NCI-H748 (cell line): ENCODE results near the gene ZNF174.

Experiments used
- DNase-seq: peaks from one replicate; lab custom pipeline; 2025; ENCODE audit not compliant: unreplicated experiment; lab: John Stamatoyannopoulos, UW

Gene ZNF174

DNA sequence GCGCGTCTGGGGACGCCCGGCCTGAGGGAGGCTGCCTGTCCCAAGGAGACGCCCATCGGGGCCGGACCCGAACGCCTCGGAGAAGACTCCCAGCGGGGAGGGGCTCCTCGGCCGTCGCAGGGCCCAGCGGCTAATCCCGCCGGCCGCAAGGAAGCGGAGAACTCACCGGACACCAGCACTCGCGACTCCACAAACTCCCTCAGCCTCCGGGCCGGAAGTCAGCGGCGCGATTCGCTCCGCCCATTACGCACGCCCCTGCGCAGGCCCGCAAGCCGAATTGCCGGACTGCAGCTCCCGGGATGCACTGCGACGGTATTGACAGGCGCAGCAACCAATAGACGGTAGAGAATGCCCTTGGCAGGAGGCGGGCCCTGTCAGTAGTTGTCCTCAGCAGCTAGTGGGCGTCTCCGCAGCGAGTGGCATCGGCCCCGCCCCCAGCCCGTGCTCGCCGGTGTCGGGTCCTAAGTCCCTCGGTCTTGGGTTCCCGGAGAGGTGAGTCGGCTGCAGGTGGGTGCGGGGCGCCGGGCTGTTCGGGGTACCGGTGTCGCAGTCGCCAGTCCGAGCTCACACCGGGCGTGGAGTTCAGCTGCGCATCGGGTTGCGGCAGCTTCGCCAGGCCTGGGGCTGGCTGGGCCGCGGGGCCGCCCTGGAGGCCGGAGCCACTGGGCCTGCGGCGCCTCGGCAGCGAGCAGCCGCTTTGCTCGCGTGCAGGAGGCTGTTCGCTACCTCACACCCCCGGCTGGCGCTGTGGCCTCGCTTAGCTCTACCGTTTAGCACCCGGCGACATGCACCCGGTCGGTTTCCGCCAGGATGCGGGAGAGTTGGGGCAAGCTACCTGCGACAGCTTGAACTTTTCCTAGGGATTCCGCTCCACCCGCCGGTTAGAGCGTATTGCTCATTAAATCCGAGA, at the start of gene ZNF174, which contains the start of gene ZSCAN32:
ZNF174 (plus strand) TSS at position 437 of the 910 bp plus-strand sequence. CDS start 790 bp downstream, outside the sequence.
ZSCAN32 (minus strand) TSS at position 226 of the 910 bp plus-strand sequence. CDS start 3,447 bp downstream, outside the sequence.
- peak; percentile 97 for DNase-seq

GRCh38 chr16:3355589-3355988, 45.4 kb upstream of the ZNF174 start, which contains the start of gene OR2C1:
OR2C1 (plus strand) TSS chr16:3355889; CDS start chr16:3355941, 52 bp downstream.
- DNase-seq = no peak

DNA sequence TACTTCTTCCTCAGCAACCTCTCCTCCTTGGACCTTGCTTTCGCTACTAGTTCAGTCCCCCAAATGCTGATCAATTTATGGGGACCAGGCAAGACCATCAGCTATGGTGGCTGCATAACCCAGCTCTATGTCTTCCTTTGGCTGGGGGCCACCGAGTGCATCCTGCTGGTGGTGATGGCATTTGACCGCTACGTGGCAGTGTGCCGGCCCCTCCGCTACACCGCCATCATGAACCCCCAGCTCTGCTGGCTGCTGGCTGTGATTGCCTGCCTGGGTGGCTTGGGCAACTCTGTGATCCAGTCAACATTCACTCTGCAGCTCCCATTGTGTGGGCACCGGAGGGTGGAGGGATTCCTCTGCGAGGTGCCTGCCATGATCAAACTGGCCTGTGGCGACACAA, 44.9 kb upstream of the ZNF174 start:
- no peak for DNase-seq

GRCh38 chr16:3358871-3359270, 42.1 kb upstream of the ZNF174 start:
- DNase-seq = no peak

GRCh38 chr16:3362931-3363330, 38.1 kb upstream of the ZNF174 start:
- DNase-seq = no peak

- DNase-seq = peak; percentile 5
Observed at GRCh38 chr16:3363793-3364192, 37.2 kb upstream of the ZNF174 start.

DNA sequence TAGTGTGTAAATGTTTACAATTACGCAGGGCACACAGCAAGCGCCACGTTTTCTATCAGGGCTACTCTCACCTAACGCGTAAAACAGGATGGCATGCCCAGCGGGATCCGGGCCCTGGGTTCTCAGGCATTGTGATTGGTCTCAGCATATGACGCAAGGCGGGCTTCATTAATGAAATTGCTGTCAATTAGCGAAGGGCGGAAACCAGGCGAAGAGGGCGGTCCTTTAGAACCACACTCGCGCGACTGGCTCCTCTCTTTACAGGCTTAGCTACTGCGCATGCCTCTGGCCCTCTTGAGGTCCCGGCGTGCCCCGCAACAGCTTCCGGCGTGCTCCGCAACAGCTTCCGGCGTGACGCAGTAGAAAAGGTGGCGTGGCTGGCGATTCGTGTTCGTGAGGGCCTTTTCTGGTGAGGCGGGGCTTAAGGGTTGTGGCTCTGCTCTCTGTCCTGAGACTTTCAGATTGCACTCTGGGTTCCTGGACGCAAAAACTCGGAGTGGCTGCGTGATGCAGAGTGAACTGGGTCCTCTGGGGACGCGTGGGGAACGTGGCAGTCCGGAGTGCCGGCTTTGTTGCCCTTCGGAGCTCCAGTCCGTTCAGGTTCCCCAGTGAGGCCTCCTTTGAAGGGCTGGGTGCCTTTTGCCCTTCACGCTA, 36.1 kb upstream of the ZNF174 start:
- DNase-seq = no peak

DNA sequence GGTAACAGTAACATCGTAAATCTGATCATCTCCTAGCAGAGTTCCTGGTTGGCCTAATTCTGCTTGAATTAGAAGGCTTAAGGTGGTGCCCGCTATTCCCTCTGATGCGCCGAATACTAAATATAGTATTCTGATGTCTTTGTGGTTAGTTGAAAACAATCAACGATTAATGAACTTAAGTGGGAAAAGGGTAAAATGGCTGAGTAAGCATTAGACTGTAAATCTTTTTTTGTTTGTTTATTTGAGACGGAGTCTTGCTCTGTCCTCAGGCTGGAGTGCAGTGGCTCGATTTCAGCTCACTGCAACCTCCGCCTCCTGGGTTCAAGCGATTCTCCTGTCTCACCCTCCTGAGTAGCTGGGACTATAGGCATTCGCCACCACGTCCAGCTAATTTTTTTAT, 31.9 kb upstream of the ZNF174 start:
- no peak for DNase-seq

- DNase-seq = no peak
Observed at GRCh38 chr16:3375680-3376079, 25.3 kb upstream of the ZNF174 start.

DNA sequence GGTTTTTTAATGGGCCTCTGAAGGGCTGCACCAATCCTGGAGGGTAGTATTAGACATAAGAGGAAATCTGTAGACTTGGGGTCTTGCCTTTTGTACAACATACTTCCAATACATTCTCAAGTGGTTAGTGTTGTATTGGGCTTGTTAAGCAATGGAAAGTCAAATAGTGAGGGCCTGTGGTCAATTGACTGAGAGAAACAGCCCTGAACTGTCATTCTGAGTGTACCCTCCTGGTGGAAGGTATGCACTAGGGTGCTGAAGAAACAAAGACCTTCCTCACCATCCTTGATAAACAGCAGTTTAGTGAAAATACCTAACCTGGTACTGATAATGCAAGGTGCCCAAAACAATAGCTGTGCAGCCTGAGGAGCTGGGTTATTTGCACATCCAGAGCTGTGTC, 23.1 kb upstream of the ZNF174 start:
- DNase-seq = no peak

- no peak for DNase-seq
Observed at GRCh38 chr16:3383045-3383448, 18.0 kb upstream of the ZNF174 start.

DNA sequence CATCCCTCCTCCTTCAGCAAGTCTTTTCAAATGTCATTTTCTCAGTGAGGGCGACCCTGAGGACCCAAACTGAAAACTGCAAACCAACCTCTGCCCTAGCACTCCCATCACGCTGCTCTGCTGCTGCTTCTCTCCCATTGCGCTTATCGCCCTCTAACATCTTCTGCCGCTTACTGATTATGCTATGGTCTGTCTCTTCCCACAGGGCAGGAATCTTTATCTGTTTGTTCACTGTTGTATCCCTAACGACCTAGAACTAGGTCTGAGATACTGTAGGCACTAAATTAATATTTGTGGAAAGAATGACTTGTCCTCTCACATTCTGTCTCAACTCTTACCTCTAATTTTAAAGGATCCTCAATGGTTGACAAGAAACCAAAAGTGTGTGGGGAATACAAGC, 12.7 kb upstream of the ZNF174 start:
- no peak for DNase-seq

DNA sequence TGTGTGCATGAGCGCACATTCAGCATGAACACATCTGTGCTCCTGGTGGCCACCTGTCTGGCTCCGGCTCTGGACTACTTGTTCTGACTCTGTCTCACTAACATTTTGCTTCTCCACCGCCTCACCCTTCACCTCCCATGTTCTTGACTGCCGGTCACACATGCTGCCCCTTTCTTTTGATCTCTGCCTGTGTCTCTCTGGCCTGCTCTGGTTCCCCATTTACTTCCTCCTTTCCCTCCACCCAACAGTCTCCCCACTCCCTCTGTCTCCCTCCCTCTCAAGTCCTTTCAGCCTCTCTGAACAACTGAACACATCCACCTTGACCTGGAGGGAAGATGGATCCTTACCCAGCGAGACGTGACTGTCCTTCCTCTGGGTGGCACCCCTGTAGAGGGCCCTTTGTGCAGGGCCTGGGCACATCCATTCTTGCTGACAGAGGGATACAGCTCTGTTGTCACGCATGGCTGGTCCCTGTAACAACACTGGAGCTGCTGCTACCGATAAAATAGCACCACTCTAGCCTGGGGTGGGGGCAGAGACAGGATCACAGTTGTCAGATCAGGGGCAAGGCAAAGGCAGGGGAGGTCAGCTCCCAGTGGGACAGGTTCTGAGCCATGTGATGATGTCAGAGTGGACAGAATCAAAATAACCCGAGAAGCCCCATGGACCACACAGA, 11.2 kb upstream of the ZNF174 start:
- DNase-seq = no peak

DNA sequence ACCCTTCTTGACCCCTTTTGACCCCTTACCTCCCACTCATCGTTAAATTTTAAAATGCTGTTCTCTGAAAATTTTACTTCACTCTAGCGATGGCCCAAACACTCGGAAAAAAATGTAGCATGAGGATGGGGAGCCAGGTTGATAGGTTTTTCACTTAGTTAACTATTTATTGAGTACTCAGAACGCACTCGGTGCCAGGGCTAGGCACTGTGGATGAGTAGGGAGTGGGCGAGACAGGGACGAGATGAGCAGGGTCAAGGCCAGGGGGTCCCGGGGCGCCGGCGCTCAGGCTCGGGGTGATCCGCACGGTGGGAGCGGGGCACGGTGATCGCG, 603 bp upstream of the ZNF174 start:
- DNase-seq = no peak

GRCh38 chr16:3401719-3402397, 843 bp downstream of the ZNF174 start:
- DNase-seq = peak; percentile 19

GRCh38 chr16:3408561-3409197, 7.7 kb downstream of the ZNF174 start:
- no peak for DNase-seq

DNA sequence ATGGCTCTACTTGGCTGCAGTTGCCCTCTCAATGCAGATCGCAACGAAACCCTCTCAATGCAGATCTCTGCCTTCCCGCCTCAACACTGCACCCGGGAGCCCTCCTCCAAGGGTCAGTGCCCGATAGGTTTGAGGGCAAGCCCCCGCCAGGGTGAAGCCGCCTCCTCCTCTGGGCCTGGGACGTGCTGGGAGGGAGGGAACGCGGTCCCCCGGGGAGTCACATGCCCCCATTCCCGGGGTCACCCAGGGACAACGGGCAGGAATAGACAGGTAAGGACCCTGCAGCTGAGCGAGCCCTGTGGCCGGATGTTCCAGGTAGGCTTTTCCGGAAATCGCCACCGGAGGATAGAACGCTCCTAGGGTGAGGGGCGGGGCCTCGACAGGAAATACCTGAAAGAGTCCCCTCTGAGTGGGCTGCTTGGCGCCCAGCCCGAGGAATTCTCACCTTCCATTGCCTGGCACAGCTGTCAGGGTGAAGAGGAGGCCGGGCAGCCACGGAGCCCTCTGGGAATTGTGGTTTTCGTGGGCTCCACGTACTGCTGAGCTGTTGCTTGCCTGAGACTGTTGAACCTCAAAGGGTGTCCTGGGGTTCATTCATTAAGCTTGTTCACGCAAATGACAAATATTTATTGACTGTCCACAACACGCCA, 12.8 kb downstream of the ZNF174 start:
- DNase-seq = no peak

DNA sequence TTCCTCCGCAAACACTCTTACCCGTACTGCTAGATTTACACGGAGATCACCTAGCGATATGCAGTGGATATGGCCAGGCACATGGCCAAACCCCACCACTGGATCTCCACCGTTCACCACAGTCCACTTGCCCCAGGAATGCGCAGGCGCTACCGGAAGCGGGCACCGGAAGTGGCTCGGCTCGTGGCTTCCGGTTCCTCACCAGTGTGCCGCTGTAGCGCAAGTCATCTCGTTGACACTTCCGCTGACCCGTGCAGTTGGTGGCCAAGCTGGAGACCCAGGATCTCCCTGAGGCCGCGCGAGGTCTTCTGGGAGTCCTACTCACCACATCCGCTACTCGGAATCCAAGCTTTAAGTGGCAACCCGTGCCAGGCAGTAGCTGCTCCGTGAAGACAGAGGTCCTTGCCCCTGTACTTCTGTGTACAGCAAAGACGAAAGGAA, 30.8 kb downstream of the ZNF174 start:
- no peak for DNase-seq

DNA sequence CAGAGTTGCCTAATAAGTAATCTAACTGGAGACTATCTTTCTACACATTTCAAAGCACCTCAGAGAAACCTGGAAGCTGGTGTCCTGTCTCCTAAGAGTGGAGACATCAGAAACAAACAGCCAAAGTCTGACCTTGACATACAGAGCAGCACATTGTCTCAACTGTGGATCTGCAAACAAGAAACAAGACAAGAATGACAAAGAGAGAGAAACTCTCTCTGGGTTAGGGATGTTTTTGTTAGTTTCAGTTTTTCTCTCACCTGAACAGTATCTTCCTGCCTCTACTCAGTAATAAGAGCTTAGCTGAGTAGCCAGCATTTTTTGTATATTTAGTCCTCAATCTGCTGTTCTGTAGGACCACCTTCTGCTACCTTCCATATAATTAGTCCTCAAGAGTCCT, 33.4 kb downstream of the ZNF174 start:
- DNase-seq = no peak

DNA sequence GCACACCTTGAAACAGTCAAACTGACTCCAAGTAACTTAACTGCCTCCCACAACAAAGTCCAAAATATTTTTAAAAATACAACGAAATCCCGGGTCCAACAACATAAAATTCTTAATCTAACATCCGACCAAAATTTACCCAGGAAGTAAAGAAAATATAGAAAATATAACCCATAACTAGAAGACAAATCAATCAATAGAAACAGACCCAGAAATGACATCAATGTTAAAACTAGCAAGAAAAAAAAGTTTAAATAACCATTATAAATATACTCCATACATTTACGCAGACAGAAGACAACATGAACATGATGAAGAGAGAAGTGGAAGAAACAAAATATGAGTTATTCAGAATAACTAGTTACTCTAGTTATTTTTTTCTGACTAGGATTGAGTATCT, 38.6 kb downstream of the ZNF174 start:
- no peak for DNase-seq
